GM12875 (cell line): Measurements from ENCODE around the gene ACSBG1.

Experiments
- H3K4me3 ChIP-seq: one replicate; pipeline ENCODE4 v1.5.1; 2011; ENCODE audit warnings: low read depth, low read length, control low read depth
- CTCF ChIP-seq: IDR thresholded peaks from 2 replicates; pipeline ENCODE4 v1.5.1; 2011; ENCODE audit warnings: low read depth, mild to moderate bottlenecking, control low read depth, inconsistent platforms, low read length, moderate library complexity, borderline replicate concordance; ENCODE audit not compliant: insufficient read depth

ACSBG1 gene

GRCh38 chr15:78207110-78207458 is 27.3 kb downstream of the ACSBG1 start:
- H3K4me3 ChIP-seq = no peak overlapping the region
- no peak for TF ChIP-seq CTCF

GRCh38 chr15:78206326-78207109 is 27.8 kb downstream of the ACSBG1 start:
- H3K4me3 ChIP-seq = no peak overlapping the region
- no peak for TF ChIP-seq CTCF

- no peak for TF ChIP-seq CTCF
- H3K4me3 ChIP-seq = no peak overlapping the region
Measured at GRCh38 chr15:78205856-78206255, 28.5 kb downstream of the ACSBG1 start.

GRCh38 chr15:78205337-78205736 is 29.0 kb downstream of the ACSBG1 start:
- TF ChIP-seq CTCF = no peak
- no peak overlapping the region for H3K4me3 ChIP-seq

GRCh38 chr15:78204351-78205309 is 29.7 kb downstream of the ACSBG1 start:
- no peak for TF ChIP-seq CTCF
- H3K4me3 ChIP-seq = no peak overlapping the region

GRCh38 chr15:78203346-78204225 is 30.8 kb downstream of the ACSBG1 start:
- TF ChIP-seq CTCF = no peak
- H3K4me3 ChIP-seq = no peak overlapping the region
